OCI-LY7 (cell line): ENCODE data around the gene SAP130. TPM values are rescaled to one million over a fixed set of nuclear protein-coding genes. Genes with fewer than 3 reads are reported as not detected.

ENCODE experiments used
- BruUV-seq: library from RNA; stranded (reverse); fragments of 400-500 nt; replicated peaks from 2 replicates; lab custom pipeline; 2021; lab: Mats Ljungman, UMichigan
- CTCF ChIA-PET: fragments of 300-600 bp; sonication (Branson Sonifier 250); formaldehyde crosslinking; loops from one replicate; lab custom pipeline; 2022; ENCODE audit warnings: antibody characterized with exemption; ENCODE audit not compliant: unreplicated experiment; lab: Charles Lee
- POLR2A ChIA-PET: fragments of 300-600 bp; sonication (Branson Sonifier 250); formaldehyde crosslinking; loops from one replicate; lab custom pipeline; 2022; ENCODE audit warnings: antibody characterized with exemption; lab: Charles Lee
- DNase-seq: peaks from one replicate; pipeline ENCODE4 v3.0.0-alpha.2; 2015; ENCODE audit warnings: low spot score
- H2AFZ ChIP-seq: fragments of 200-600 bp; sonication (generic), shearing (Covaris generic); 2 replicates; pipeline ENCODE4 v1.6.1; 2014; ENCODE audit warnings: mild to moderate bottlenecking, antibody characterized with exemption, low read length, moderate library complexity
- H3K27ac ChIP-seq: fragments of 200-600 bp; sonication (generic); 2 replicates; pipeline ENCODE4 v1.5.1; 2014; ENCODE audit warnings: mixed run types, low read depth, mild to moderate bottlenecking, moderate library complexity, low read length, inconsistent platforms; ENCODE audit not compliant: poor library complexity, severe bottlenecking
- H3K36me3 ChIP-seq: fragments of 200-600 bp; sonication (generic); 2 replicates; pipeline ENCODE4 v1.6.1; 2014; ENCODE audit warnings: mild to moderate bottlenecking, antibody characterized with exemption, low read length, moderate library complexity, mixed read lengths; ENCODE audit not compliant: insufficient read depth
- H3K4me1 ChIP-seq: fragments of 200-600 bp; sonication (generic); 2 replicates; pipeline ENCODE4 v1.5.1; 2014; ENCODE audit warnings: mild to moderate bottlenecking, low read length; ENCODE audit not compliant: insufficient read depth, poor library complexity, severe bottlenecking
- H3K4me2 ChIP-seq: fragments of 200-600 bp; sonication (generic); 2 replicates; pipeline ENCODE4 v1.6.1; 2014; ENCODE audit warnings: mild to moderate bottlenecking, low read length
- H3K4me3 ChIP-seq: fragments of 200-600 bp; sonication (generic); 2 replicates; pipeline ENCODE4 v1.5.1; 2014; ENCODE audit warnings: mild to moderate bottlenecking, low read depth, low read length; ENCODE audit not compliant: poor library complexity, severe bottlenecking
- H3K79me2 ChIP-seq: fragments of 200-600 bp; sonication (generic); 2 replicates; pipeline ENCODE4 v1.6.1; 2016; ENCODE audit warnings: low read depth, mild to moderate bottlenecking, low read length, moderate library complexity, mixed read lengths; ENCODE audit not compliant: insufficient read depth
- H3K9me2 ChIP-seq: fragments of 200-600 bp; sonication (generic); 2 replicates; pipeline ENCODE4 v1.6.1; 2016; ENCODE audit warnings: mild to moderate bottlenecking, low read length, mixed read lengths; ENCODE audit not compliant: insufficient read depth
- H3K9me3 ChIP-seq: fragments of 200-600 bp; sonication (generic); 2 replicates; pipeline ENCODE4 v1.6.1; 2014; ENCODE audit warnings: mild to moderate bottlenecking, mixed run types, low read length, mixed read lengths
- H4K20me1 ChIP-seq: fragments of 200-600 bp; sonication (generic); 2 replicates; pipeline ENCODE4 v1.6.1; 2014; ENCODE audit warnings: mild to moderate bottlenecking, antibody characterized with exemption, low read length, moderate library complexity, mixed read lengths; ENCODE audit not compliant: insufficient read depth
- CTCF ChIP-seq: fragments of 200-600 bp; sonication (generic); conservative IDR thresholded peaks from 2 replicates; pipeline ENCODE4 v1.5.1; 2014; ENCODE audit warnings: mild to moderate bottlenecking, antibody characterized with exemption, low read length, moderate library complexity, mixed read lengths
- EZH2phosphoT487 ChIP-seq: fragments of 200-600 bp; sonication (generic); IDR thresholded peaks from 2 replicates; pipeline ENCODE4 v1.6.1; 2018; ENCODE audit warnings: low read depth, borderline replicate concordance, mild to moderate bottlenecking, mixed run types, antibody characterized with exemption, low read length, moderate library complexity, mixed read lengths
- intact Hi-C: fragments of 100-400 bp; cut with micrococcal nuclease; formaldehyde crosslinking; loops from one replicate; pipeline ENCODE4 v1.10.0; 2022; ENCODE audit not compliant: unreplicated experiment
- total RNA-seq, 2 experiments: library from RNA; depleted of rRNA in 1 of 2; stranded (reverse); fragments of >200 nt in 1 of 2; shearing (Covaris generic) in 1 of 2; gene quantifications; 2 replicates each; pipeline ENCODE4 v1.2.3, GENCODE V29; 2014 to 2022

The SAP130 gene
- total RNA-seq, 2 experiments from 2014 or later, result 9.6 to 31.8 TPM

GRCh38 chr2:128012698-128013097, 15.2 kb downstream of the SAP130 start:
- CTCF ChIA-PET, result no interaction called here
- POLR2A ChIA-PET, result interaction anchor here (0.6 to 1.0 kb wide), 3 partner anchors 100 to 234 kb away, joined by 3 read pairs; no protein-coding TSS in a partner anchor
- no peaks in the 10 kb centered on the region for H3K9me2 ChIP-seq
- H3K9me3 ChIP-seq, result no peaks in the 10 kb centered on the region
- no TSS peak for BruUV-seq
- no peak overlapping the region for H3K4me2 ChIP-seq
- peaks cover 100% of the 10 kb centered on the region for H3K36me3 ChIP-seq
- H2AFZ ChIP-seq, result no peak overlapping the region
- TF ChIP-seq EZH2phosphoT487, result no peak
- no peak for TF ChIP-seq CTCF
- H4K20me1 ChIP-seq, result no peaks in the 10 kb centered on the region; the same call in 1 of the 2 replicates
- H3K4me3 ChIP-seq, result no peak overlapping the region
- DNase-seq, result no peak
- intact Hi-C loops, result no loop called here
- no peak overlapping the region for H3K27ac ChIP-seq
- no peaks in the 10 kb centered on the region for H3K4me1 ChIP-seq
- H3K79me2 ChIP-seq, result no peaks in the 10 kb centered on the region

GRCh38 chr2:128008074-128008672, 19.7 kb downstream of the SAP130 start:
- H3K36me3 ChIP-seq, result peaks cover 88% of the 10 kb centered on the region
- no peaks in the 10 kb centered on the region for H3K9me3 ChIP-seq
- H4K20me1 ChIP-seq, result no peaks in the 10 kb centered on the region
- no peaks in the 10 kb centered on the region for H3K79me2 ChIP-seq
- ChIA-PET CTCF (interaction anchor here (0.6 kb wide), 1 partner anchor 433 kb away, joined by 3 read pairs; no protein-coding TSS in a partner anchor), POLR2A (interaction anchor here (0.7 kb wide), 1 partner anchor 130 kb away, joined by 4 read pairs; no protein-coding TSS in a partner anchor)
- H3K4me3 ChIP-seq, result no peak overlapping the region
- H3K4me1 ChIP-seq, result no peaks in the 10 kb centered on the region
- DNase-seq, result no peak
- no peak overlapping the region for H2AFZ ChIP-seq
- no TSS peak for BruUV-seq
- no peak for TF ChIP-seq CTCF
- no peak for TF ChIP-seq EZH2phosphoT487
- no peaks in the 10 kb centered on the region for H3K9me2 ChIP-seq
- H3K4me2 ChIP-seq, result no peak overlapping the region
- intact Hi-C loops, result no loop called here
- H3K27ac ChIP-seq, result no peak overlapping the region

- H3K27ac ChIP-seq, result no peak overlapping the region
- H3K9me2 ChIP-seq, result no peaks in the 10 kb centered on the region
- H3K36me3 ChIP-seq, result peaks cover 88% of the 10 kb centered on the region
- H3K4me2 ChIP-seq, result no peak overlapping the region
- POLR2A ChIA-PET, result interaction anchor here (0.7 kb wide), 1 partner anchor 277 kb away, joined by 9 read pairs; no protein-coding TSS in a partner anchor
- no peak overlapping the region for H2AFZ ChIP-seq
- no peak for DNase-seq
- no peak overlapping the region for H3K4me3 ChIP-seq
- H3K79me2 ChIP-seq, result no peaks in the 10 kb centered on the region
- CTCF ChIA-PET, result no interaction called here
- no TSS peak for BruUV-seq
- TF ChIP-seq CTCF (no peak), EZH2phosphoT487 (no peak)
- H3K9me3 ChIP-seq, result no peaks in the 10 kb centered on the region
- no peaks in the 10 kb centered on the region for H3K4me1 ChIP-seq
- intact Hi-C loops, result no loop called here
- no peaks in the 10 kb centered on the region for H4K20me1 ChIP-seq
These were observed 23.4 kb downstream of the SAP130 start for GRCh38 chr2:128004509-128004908.
